ENCODE data around the gene PLEKHA6.

GRCh38 chr1:204339541-204339940, 20.2 kb downstream of the PLEKHA6 start:
- TF ChIP-seq GABPA (IDR thresholded peaks at IDR 0.05; ENCODE audit: low read depth) (no peak), CTCF (IDR thresholded peaks at IDR 0.05; ENCODE audit: insufficient read depth, low read length) (no peak), SPI1 (IDR thresholded peaks at IDR 0.05; ENCODE audit: borderline replicate concordance, low read depth) (no peak), POLR2AphosphoS5 (IDR thresholded peaks at IDR 0.05; ENCODE audit: low read depth) (no peak)
